Transverse colon (tissue), 4 donors: ENCODE measurements around the gene RASSF6.

Experiments
- EP300 ChIP-seq: sonication (generic); formaldehyde crosslinking; IDR thresholded peaks from one replicate; pipeline ENCODE4 v1.6.1; 2017; ENCODE audit warnings: antibody characterized with exemption, low read depth
- POLR2AphosphoS5 ChIP-seq, 3 donors: sonication (generic); formaldehyde crosslinking; IDR thresholded peaks; one replicate each; pipeline ENCODE4 v1.6.1; 2016; ENCODE audit warnings: antibody characterized with exemption in 3 of 3
- TF ChIP-seq, protein P1 (sequence below), 5 experiments: fragments of 200-600 bp in 3 of 5; fragments of 450-650 bp in 2 of 5; sonication (generic) in 3 of 5; IDR thresholded peaks; 1 replicate in 2 of 5; 2 replicates in 3 of 5; pipeline ENCODE4 v1.5.1; 2016 to 2017; ENCODE audit warnings: antibody characterized with exemption in 5 of 5, inconsistent platforms in 3 of 5, mild to moderate bottlenecking in 2 of 5, moderate library complexity in 1 of 5

- TF ChIP-seq POLR2AphosphoS5 (IDR thresholded peaks at IDR 0.05) (no peak), EP300 (no peak)
- TF ChIP-seq, protein P1, sequence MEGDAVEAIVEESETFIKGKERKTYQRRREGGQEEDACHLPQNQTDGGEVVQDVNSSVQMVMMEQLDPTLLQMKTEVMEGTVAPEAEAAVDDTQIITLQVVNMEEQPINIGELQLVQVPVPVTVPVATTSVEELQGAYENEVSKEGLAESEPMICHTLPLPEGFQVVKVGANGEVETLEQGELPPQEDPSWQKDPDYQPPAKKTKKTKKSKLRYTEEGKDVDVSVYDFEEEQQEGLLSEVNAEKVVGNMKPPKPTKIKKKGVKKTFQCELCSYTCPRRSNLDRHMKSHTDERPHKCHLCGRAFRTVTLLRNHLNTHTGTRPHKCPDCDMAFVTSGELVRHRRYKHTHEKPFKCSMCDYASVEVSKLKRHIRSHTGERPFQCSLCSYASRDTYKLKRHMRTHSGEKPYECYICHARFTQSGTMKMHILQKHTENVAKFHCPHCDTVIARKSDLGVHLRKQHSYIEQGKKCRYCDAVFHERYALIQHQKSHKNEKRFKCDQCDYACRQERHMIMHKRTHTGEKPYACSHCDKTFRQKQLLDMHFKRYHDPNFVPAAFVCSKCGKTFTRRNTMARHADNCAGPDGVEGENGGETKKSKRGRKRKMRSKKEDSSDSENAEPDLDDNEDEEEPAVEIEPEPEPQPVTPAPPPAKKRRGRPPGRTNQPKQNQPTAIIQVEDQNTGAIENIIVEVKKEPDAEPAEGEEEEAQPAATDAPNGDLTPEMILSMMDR (IDR thresholded peaks at IDR 0.05) = no peak
Observed at GRCh38 chr4:73539386-73539785, 80.8 kb downstream of the RASSF6 start.
